Measurements from ENCODE around the gene THEM4. TPM values are rescaled to one million over a fixed set of nuclear protein-coding genes. Genes with fewer than 3 reads are reported as not detected.

Gene THEM4
- total and polyA plus RNA-seq, 2 experiments from 2014 or later: 13.4 to 20.4 TPM

DNA sequence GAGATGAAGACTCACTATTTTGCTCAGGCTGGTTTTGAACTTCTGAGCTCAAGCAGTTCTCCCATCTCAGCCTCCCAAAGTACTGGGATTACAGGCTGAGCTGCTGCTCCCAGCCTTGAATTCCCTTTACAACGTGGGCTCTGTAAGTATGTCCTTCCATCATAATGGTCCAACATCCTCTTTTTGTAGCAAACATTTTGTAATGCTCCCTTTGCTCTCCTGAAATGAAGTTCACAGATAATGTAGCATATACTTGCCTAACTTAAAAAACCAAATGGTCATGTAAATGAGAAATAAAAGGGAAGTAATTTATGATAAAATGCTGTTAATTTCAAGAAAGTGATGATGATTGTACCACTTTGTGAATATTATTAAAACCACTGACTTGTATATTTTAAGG is 30.5 kb upstream of the THEM4 start:
- no peaks in the 10 kb centered on the region for H3K79me2 ChIP-seq (replicated peaks; ENCODE audit: insufficient read depth)
- no peak overlapping the region for H3K27ac ChIP-seq (ENCODE audit: low read depth)
- H3K36me3 Mint-ChIP-seq (ENCODE audit: low read depth): no peaks in the 10 kb centered on the region
- no peaks in the 10 kb centered on the region for H3K27me3 Mint-ChIP-seq (ENCODE audit: insufficient read depth, low read depth, poor library complexity)
- peaks cover 12% of the 10 kb centered on the region for H3K4me1 Mint-ChIP-seq
- ATAC-seq (no peak), DNase-seq (ENCODE audit: low spot score) (no peak)
- H2AFZ ChIP-seq: no peak overlapping the region
- no peak overlapping the region for H3K4me2 ChIP-seq
- no peaks in the 10 kb centered on the region for H3K27me3 ChIP-seq (ENCODE audit: insufficient read depth)
- no peak overlapping the region for H3K4me3 Mint-ChIP-seq
- H3K9me2 ChIP-seq (ENCODE audit: insufficient read depth): no peaks in the 10 kb centered on the region
- H3K4me1 ChIP-seq (ENCODE audit: insufficient read depth): peaks cover 4% of the 10 kb centered on the region; the same call in 1 of the 2 replicates
- no peak overlapping the region for H3K27ac Mint-ChIP-seq
- H3K36me3 ChIP-seq (ENCODE audit: insufficient read depth): no peaks in the 10 kb centered on the region
- H3K9me3 Mint-ChIP-seq: no peaks in the 10 kb centered on the region
- TF ChIP-seq, protein P1, sequence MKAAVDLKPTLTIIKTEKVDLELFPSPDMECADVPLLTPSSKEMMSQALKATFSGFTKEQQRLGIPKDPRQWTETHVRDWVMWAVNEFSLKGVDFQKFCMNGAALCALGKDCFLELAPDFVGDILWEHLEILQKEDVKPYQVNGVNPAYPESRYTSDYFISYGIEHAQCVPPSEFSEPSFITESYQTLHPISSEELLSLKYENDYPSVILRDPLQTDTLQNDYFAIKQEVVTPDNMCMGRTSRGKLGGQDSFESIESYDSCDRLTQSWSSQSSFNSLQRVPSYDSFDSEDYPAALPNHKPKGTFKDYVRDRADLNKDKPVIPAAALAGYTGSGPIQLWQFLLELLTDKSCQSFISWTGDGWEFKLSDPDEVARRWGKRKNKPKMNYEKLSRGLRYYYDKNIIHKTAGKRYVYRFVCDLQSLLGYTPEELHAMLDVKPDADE (IDR thresholded peaks at IDR 0.05): no peak
- no peak for TF ChIP-seq CREB1 (CRISPR knock-in tag; IDR thresholded peaks at IDR 0.05; ENCODE audit: low read depth)
- TF ChIP-seq NANOG (IDR thresholded peaks at IDR 0.05; ENCODE audit: borderline replicate concordance): no peak
- TF ChIP-seq EZH2phosphoT487 (IDR thresholded peaks at IDR 0.05; ENCODE audit: unreplicated experiment): no peak
- no peak for TF ChIP-seq EZH2 (IDR thresholded peaks at IDR 0.05; ENCODE audit: low read depth, unreplicated experiment)
- TF ChIP-seq, protein P2, sequence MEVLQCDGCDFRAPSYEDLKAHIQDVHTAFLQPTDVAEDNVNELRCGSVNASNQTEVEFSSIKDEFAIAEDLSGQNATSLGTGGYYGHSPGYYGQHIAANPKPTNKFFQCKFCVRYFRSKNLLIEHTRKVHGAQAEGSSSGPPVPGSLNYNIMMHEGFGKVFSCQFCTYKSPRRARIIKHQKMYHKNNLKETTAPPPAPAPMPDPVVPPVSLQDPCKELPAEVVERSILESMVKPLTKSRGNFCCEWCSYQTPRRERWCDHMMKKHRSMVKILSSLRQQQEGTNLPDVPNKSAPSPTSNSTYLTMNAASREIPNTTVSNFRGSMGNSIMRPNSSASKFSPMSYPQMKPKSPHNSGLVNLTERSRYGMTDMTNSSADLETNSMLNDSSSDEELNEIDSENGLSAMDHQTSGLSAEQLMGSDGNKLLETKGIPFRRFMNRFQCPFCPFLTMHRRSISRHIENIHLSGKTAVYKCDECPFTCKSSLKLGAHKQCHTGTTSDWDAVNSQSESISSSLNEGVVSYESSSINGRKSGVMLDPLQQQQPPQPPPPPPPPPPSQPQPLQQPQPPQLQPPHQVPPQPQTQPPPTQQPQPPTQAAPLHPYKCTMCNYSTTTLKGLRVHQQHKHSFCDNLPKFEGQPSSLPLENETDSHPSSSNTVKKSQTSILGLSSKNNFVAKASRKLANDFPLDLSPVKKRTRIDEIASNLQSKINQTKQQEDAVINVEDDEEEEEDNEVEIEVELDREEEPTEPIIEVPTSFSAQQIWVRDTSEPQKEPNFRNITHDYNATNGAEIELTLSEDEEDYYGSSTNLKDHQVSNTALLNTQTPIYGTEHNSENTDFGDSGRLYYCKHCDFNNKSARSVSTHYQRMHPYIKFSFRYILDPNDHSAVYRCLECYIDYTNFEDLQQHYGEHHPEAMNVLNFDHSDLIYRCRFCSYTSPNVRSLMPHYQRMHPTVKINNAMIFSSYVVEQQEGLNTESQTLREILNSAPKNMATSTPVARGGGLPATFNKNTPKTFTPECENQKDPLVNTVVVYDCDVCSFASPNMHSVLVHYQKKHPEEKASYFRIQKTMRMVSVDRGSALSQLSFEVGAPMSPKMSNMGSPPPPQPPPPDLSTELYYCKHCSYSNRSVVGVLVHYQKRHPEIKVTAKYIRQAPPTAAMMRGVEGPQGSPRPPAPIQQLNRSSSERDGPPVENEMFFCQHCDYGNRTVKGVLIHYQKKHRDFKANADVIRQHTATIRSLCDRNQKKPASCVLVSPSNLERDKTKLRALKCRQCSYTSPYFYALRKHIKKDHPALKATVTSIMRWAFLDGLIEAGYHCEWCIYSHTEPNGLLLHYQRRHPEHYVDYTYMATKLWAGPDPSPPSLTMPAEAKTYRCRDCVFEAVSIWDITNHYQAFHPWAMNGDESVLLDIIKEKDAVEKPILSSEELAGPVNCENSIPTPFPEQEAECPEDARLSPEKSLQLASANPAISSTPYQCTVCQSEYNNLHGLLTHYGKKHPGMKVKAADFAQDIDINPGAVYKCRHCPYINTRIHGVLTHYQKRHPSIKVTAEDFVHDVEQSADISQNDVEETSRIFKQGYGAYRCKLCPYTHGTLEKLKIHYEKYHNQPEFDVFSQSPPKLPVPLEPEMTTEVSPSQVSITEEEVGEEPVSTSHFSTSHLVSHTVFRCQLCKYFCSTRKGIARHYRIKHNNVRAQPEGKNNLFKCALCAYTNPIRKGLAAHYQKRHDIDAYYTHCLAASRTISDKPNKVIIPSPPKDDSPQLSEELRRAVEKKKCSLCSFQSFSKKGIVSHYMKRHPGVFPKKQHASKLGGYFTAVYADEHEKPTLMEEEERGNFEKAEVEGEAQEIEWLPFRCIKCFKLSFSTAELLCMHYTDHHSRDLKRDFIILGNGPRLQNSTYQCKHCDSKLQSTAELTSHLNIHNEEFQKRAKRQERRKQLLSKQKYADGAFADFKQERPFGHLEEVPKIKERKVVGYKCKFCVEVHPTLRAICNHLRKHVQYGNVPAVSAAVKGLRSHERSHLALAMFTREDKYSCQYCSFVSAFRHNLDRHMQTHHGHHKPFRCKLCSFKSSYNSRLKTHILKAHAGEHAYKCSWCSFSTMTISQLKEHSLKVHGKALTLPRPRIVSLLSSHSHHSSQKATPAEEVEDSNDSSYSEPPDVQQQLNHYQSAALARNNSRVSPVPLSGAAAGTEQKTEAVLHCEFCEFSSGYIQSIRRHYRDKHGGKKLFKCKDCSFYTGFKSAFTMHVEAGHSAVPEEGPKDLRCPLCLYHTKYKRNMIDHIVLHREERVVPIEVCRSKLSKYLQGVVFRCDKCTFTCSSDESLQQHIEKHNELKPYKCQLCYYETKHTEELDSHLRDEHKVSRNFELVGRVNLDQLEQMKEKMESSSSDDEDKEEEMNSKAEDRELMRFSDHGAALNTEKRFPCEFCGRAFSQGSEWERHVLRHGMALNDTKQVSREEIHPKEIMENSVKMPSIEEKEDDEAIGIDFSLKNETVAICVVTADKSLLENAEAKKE (CRISPR knock-in tag; IDR thresholded peaks at IDR 0.05): no peak
- no peak for TF ChIP-seq ZNF331 (CRISPR knock-in tag; IDR thresholded peaks at IDR 0.05; ENCODE audit: low read depth)
- TF ChIP-seq STAT1 (IDR thresholded peaks at IDR 0.05; ENCODE audit: unreplicated experiment): no peak
- no peak overlapping the region for H3K4me3 ChIP-seq
- H4K20me1 ChIP-seq (replicated peaks; ENCODE audit: insufficient read depth): no peaks in the 10 kb centered on the region
- no peaks in the 10 kb centered on the region for H3F3A ChIP-seq (replicated peaks; ENCODE audit: low read depth)
